HTERT RPE-1 (cell line): Measurements from ENCODE around the gene MMP28.

Experiments
- in situ Hi-C: fragments of 300-500 bp; cut with MboI; formaldehyde crosslinking; loops from 4 replicates; pipeline ENCODE4 v1.14.3; 2020; ENCODE audit warnings: low sequenced_read_pairs

The MMP28 gene

GRCh38 chr17:35795007-35795870 is at the start of gene MMP28:
Gene MMP28, minus strand, starts transcription at chr17:35795641. Its CDS starts 264 bp downstream, at chr17:35795377.
- in situ Hi-C loops: no loop called here

GRCh38 chr17:35844547-35844946 is 49.1 kb upstream of the MMP28 start:
- in situ Hi-C loops: no loop called here

GRCh38 chr17:35843698-35844097 is 48.3 kb upstream of the MMP28 start:
- in situ Hi-C loops: no loop called here

- in situ Hi-C loops: no loop called here
Measured at GRCh38 chr17:35842239-35842638, 46.8 kb upstream of the MMP28 start.

- in situ Hi-C loops: no loop called here
Measured at GRCh38 chr17:35841505-35841904, 46.1 kb upstream of the MMP28 start.

- in situ Hi-C loops: no loop called here
Measured at GRCh38 chr17:35841101-35841500, 45.7 kb upstream of the MMP28 start.

- in situ Hi-C loops: no loop called here
Measured at GRCh38 chr17:35825206-35825605, 29.8 kb upstream of the MMP28 start.

- in situ Hi-C loops: no loop called here
Measured at GRCh38 chr17:35821308-35821707, 25.9 kb upstream of the MMP28 start.

- in situ Hi-C loops: no loop called here
Measured at GRCh38 chr17:35819455-35819854, 24.0 kb upstream of the MMP28 start.

GRCh38 chr17:35817196-35817595 is 21.8 kb upstream of the MMP28 start:
- in situ Hi-C loops: no loop called here

- in situ Hi-C loops: no loop called here
Measured at GRCh38 chr17:35816723-35817122, 21.3 kb upstream of the MMP28 start.

- in situ Hi-C loops: no loop called here
Measured at GRCh38 chr17:35812456-35812855, 17.0 kb upstream of the MMP28 start.

- in situ Hi-C loops: no loop called here
Measured at GRCh38 chr17:35811759-35812158, 16.3 kb upstream of the MMP28 start.

- in situ Hi-C loops: no loop called here
Measured at GRCh38 chr17:35809855-35810461, 14.5 kb upstream of the MMP28 start.

- in situ Hi-C loops: no loop called here
Measured at GRCh38 chr17:35808962-35809854, 13.8 kb upstream of the MMP28 start, which contains the start of gene TAF15. Gene TAF15, plus strand, starts transcription at chr17:35809484. Its CDS starts 86 bp downstream, at chr17:35809570.

GRCh38 chr17:35808240-35808961 is 13.0 kb upstream of the MMP28 start:
- in situ Hi-C loops: no loop called here

GRCh38 chr17:35807371-35808144 is 12.1 kb upstream of the MMP28 start:
- in situ Hi-C loops: no loop called here

GRCh38 chr17:35804658-35805192 is 9.3 kb upstream of the MMP28 start:
- in situ Hi-C loops: no loop called here

- in situ Hi-C loops: no loop called here
Measured at GRCh38 chr17:35801583-35802224, 6.3 kb upstream of the MMP28 start.
